ENCODE results near the gene MRPS18A.

DNA sequence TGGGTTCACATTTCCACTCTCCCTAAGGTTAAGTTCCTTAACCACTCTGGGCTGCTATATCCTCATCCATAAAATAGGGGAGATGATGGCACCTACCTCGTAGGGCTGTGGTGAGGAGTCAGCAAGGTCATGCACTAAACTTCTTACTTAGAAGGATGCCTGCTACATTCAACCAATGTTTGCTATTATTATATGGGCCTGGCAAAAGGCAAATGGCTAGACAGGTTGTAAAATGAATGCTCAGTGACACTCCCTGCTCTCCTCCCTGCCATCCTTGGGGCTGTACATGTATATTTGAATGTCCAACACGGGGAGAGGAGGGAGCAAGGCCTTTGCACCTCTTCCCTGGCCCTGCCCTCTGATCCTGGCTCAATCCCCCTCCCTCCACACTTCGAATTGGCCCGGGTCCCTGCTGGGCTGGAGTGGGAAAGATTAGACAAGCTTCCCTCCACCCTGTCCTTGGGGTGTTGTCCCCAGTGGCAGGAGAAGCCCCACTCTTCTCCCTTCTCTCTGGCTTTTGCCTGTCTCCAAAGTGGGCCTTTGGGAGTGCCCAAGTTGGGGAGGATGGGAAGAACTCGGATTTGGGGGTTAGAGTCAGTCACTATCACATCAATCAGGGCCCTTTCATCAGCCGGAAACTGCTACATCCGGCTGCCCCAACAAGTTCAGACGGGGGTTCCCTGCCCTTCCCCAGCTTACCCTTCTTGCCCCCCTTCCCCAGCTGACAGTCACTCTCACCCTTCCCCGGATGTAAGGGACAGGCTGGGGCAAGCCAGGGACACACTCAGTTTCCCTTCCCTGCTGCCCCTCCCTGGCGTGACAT lies 46.1 kb upstream of the MRPS18A start:
- TF ChIP-seq POLR2AphosphoS5 (IDR thresholded peaks at IDR 0.05; ENCODE audit: low read depth), result no peak
- TF ChIP-seq, protein P1, sequence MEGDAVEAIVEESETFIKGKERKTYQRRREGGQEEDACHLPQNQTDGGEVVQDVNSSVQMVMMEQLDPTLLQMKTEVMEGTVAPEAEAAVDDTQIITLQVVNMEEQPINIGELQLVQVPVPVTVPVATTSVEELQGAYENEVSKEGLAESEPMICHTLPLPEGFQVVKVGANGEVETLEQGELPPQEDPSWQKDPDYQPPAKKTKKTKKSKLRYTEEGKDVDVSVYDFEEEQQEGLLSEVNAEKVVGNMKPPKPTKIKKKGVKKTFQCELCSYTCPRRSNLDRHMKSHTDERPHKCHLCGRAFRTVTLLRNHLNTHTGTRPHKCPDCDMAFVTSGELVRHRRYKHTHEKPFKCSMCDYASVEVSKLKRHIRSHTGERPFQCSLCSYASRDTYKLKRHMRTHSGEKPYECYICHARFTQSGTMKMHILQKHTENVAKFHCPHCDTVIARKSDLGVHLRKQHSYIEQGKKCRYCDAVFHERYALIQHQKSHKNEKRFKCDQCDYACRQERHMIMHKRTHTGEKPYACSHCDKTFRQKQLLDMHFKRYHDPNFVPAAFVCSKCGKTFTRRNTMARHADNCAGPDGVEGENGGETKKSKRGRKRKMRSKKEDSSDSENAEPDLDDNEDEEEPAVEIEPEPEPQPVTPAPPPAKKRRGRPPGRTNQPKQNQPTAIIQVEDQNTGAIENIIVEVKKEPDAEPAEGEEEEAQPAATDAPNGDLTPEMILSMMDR (conservative IDR thresholded peaks at IDR 0.05; ENCODE audit: low read depth in 2 of 2), result no peak
- no peak for TF ChIP-seq EZH2 (IDR thresholded peaks at IDR 0.05; ENCODE audit: low read depth, unreplicated experiment)
- TF ChIP-seq EZH2phosphoT487 (IDR thresholded peaks at IDR 0.05; ENCODE audit: unreplicated experiment), result no peak
- TF ChIP-seq, protein P2, sequence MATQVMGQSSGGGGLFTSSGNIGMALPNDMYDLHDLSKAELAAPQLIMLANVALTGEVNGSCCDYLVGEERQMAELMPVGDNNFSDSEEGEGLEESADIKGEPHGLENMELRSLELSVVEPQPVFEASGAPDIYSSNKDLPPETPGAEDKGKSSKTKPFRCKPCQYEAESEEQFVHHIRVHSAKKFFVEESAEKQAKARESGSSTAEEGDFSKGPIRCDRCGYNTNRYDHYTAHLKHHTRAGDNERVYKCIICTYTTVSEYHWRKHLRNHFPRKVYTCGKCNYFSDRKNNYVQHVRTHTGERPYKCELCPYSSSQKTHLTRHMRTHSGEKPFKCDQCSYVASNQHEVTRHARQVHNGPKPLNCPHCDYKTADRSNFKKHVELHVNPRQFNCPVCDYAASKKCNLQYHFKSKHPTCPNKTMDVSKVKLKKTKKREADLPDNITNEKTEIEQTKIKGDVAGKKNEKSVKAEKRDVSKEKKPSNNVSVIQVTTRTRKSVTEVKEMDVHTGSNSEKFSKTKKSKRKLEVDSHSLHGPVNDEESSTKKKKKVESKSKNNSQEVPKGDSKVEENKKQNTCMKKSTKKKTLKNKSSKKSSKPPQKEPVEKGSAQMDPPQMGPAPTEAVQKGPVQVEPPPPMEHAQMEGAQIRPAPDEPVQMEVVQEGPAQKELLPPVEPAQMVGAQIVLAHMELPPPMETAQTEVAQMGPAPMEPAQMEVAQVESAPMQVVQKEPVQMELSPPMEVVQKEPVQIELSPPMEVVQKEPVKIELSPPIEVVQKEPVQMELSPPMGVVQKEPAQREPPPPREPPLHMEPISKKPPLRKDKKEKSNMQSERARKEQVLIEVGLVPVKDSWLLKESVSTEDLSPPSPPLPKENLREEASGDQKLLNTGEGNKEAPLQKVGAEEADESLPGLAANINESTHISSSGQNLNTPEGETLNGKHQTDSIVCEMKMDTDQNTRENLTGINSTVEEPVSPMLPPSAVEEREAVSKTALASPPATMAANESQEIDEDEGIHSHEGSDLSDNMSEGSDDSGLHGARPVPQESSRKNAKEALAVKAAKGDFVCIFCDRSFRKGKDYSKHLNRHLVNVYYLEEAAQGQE (IDR thresholded peaks at IDR 0.05; ENCODE audit: unreplicated experiment), result no peak

Measured in GM23338 (cell line).